GM06990 (cell line): ENCODE data around the gene MAN2A2.
"Not testable (repeated sequence)": the region's sequence is repeated elsewhere in the genome, so short reads cannot be mapped to it uniquely, and the experiment has no call there.

Experiments used
- DNase-seq: peaks from one replicate; pipeline ENCODE4 v3.0.0-alpha.2; 2011; ENCODE audit not compliant: insufficient read length; ENCODE audit errors: extremely low read depth
- H3K27me3 ChIP-seq: replicated peaks from 2 replicates; pipeline ENCODE4 v1.6.0; 2011; ENCODE audit warnings: low read length; ENCODE audit not compliant: control insufficient read depth, insufficient read depth
- H3K36me3 ChIP-seq: 2 replicates; pipeline ENCODE4 v1.5.1; 2011; ENCODE audit warnings: low read length; ENCODE audit not compliant: control insufficient read depth, insufficient read depth
- H3K4me3 ChIP-seq: replicated peaks from 2 replicates; pipeline ENCODE4 v1.5.1; 2011; ENCODE audit warnings: low read depth, mild to moderate bottlenecking, control low read depth, low read length
- CTCF ChIP-seq: IDR thresholded peaks from 2 replicates; pipeline ENCODE4 v1.5.1; 2011; ENCODE audit warnings: low read length, control low read depth, mild to moderate bottlenecking, inconsistent platforms; ENCODE audit not compliant: insufficient read depth, poor library complexity, severe bottlenecking

The MAN2A2 gene

GRCh38 chr15:90872486-90873184 is 30.5 kb upstream of the MAN2A2 start:
- Histone ChIP-seq H3K36me3 (peaks cover 13% of the 10 kb centered on the region), H3K27me3 (no peaks in the 10 kb centered on the region), H3K4me3 (peak overlapping the region; percentile 71)
- TF ChIP-seq CTCF = no peak
- no peak for DNase-seq

GRCh38 chr15:90873488-90873997 is 29.6 kb upstream of the MAN2A2 start:
- TF ChIP-seq CTCF = no peak
- H3K27me3 ChIP-seq = no peaks in the 10 kb centered on the region
- DNase-seq = no peak
- H3K4me3 ChIP-seq = peak overlapping the region; percentile 71
- H3K36me3 ChIP-seq = peaks cover 17% of the 10 kb centered on the region

- H3K36me3 ChIP-seq = peaks cover 20% of the 10 kb centered on the region
- TF ChIP-seq CTCF = no peak
- no peak for DNase-seq
- H3K4me3 ChIP-seq = no peak overlapping the region
- H3K27me3 ChIP-seq = no peaks in the 10 kb centered on the region
These were observed 29.0 kb upstream of the MAN2A2 start for GRCh38 chr15:90873998-90874605.

GRCh38 chr15:90874986-90875385 is 28.1 kb upstream of the MAN2A2 start:
- H3K36me3 ChIP-seq = peaks cover 26% of the 10 kb centered on the region
- not testable (repeated sequence) for H3K27me3 ChIP-seq, DNase-seq, H3K4me3 ChIP-seq

GRCh38 chr15:90875549-90875981 is 27.5 kb upstream of the MAN2A2 start:
- peaks cover 27% of the 10 kb centered on the region for H3K36me3 ChIP-seq
- no peak overlapping the region for H3K4me3 ChIP-seq
- TF ChIP-seq CTCF = no peak
- H3K27me3 ChIP-seq = no peaks in the 10 kb centered on the region
- DNase-seq = no peak

- Histone ChIP-seq H3K4me3 (no peak overlapping the region), H3K36me3 (peaks cover 31% of the 10 kb centered on the region), H3K27me3 (no peaks in the 10 kb centered on the region)
- no peak for TF ChIP-seq CTCF
- no peak for DNase-seq
These were observed 27.1 kb upstream of the MAN2A2 start for GRCh38 chr15:90876046-90876445.
